Activated B cell treated with CpG ODN at 0.5 μM for 24 hours (primary cell): ENCODE measurements around the gene SIAH3. TPM values are rescaled to one million over a fixed set of nuclear protein-coding genes. Genes with fewer than 3 reads are reported as not detected.

Source experiments
- ATAC-seq: fragments of 200-7000 bp; cut with Tn5 transposase; one replicate; pipeline ENCODE4 v1.10.0; 2021; ENCODE audit warnings: low read depth, mild to moderate bottlenecking, moderate library complexity
- CTCF ChIA-PET: fragments of 350-600 bp; sonication (Branson Sonifier 250); formaldehyde crosslinking; loops from one replicate; lab custom pipeline; 2021; ENCODE audit warnings: antibody characterized with exemption; lab: Charles Lee
- POLR2A ChIA-PET: fragments of 350-600 bp; sonication (Branson Sonifier 250); formaldehyde crosslinking; loops from one replicate; lab custom pipeline; 2021; ENCODE audit warnings: antibody characterized with exemption; lab: Charles Lee
- DNase-seq: peaks from one replicate; pipeline ENCODE4 v3.0.0; 2022
- H3K27ac Mint-ChIP-seq: one replicate; pipeline ENCODE4 v1.8.0; 2020; ENCODE audit warnings: mixed read lengths
- H3K27me3 Mint-ChIP-seq: one replicate; pipeline ENCODE4 v1.8.0; 2021; ENCODE audit warnings: mixed read lengths
- H3K36me3 Mint-ChIP-seq: one replicate; pipeline ENCODE4 v1.8.0; 2021; ENCODE audit warnings: low read depth, mixed read lengths
- H3K4me1 Mint-ChIP-seq: one replicate; pipeline ENCODE4 v1.8.0; 2021; ENCODE audit warnings: mixed read lengths
- H3K4me3 Mint-ChIP-seq: one replicate; pipeline ENCODE4 v1.8.0; 2020; ENCODE audit warnings: mild to moderate bottlenecking, mixed read lengths
- H3K9me3 Mint-ChIP-seq: one replicate; pipeline ENCODE4 v1.8.0; 2020; ENCODE audit warnings: mixed read lengths
- CTCF ChIP-seq: fragments of 200-600 bp; IDR thresholded peaks from one replicate; pipeline ENCODE4 v1.8.0; 2022; ENCODE audit warnings: antibody characterized with exemption, mild to moderate bottlenecking
- intact Hi-C: fragments of 100-400 bp; cut with micrococcal nuclease; formaldehyde crosslinking; loops from one replicate; pipeline ENCODE4 v1.15.1; 2024
- total RNA-seq: library from RNA; stranded (reverse); gene quantifications from 2 replicates; pipeline ENCODE4 v1.2.3, GENCODE V29; 2022

The SIAH3 gene
- total RNA-seq, 1 donor from 2014 or later: not detected

GRCh38 chr13:45786293-45786920 lies 65.1 kb downstream of the SIAH3 start:
- ATAC-seq (no peak), DNase-seq (no peak)
- peaks cover 10% of the 10 kb centered on the region for H3K27me3 Mint-ChIP-seq
- no peaks in the 10 kb centered on the region for H3K4me1 Mint-ChIP-seq
- intact Hi-C loops: no loop called here
- H3K9me3 Mint-ChIP-seq: no peaks in the 10 kb centered on the region
- CTCF ChIA-PET: no interaction called here
- H3K4me3 Mint-ChIP-seq: no peak overlapping the region
- H3K36me3 Mint-ChIP-seq: no peaks in the 10 kb centered on the region
- no peak for TF ChIP-seq CTCF
- POLR2A ChIA-PET: no interaction called here
- no peak overlapping the region for H3K27ac Mint-ChIP-seq

- no peaks in the 10 kb centered on the region for H3K4me1 Mint-ChIP-seq
- DNase-seq: no peak
- H3K27me3 Mint-ChIP-seq: peaks cover 10% of the 10 kb centered on the region
- no peak overlapping the region for H3K27ac Mint-ChIP-seq
- no peaks in the 10 kb centered on the region for H3K9me3 Mint-ChIP-seq
- ATAC-seq: no peak
- H3K36me3 Mint-ChIP-seq: no peaks in the 10 kb centered on the region
- intact Hi-C loops: no loop called here
- H3K4me3 Mint-ChIP-seq: no peak overlapping the region
- ChIA-PET POLR2A (no interaction called here), CTCF (no interaction called here)
- TF ChIP-seq CTCF: no peak
Observed at GRCh38 chr13:45784755-45785675, 66.5 kb downstream of the SIAH3 start.

GRCh38 chr13:45783346-45784043 lies 68.1 kb downstream of the SIAH3 start:
- intact Hi-C loops: no loop called here
- H3K4me1 Mint-ChIP-seq: no peaks in the 10 kb centered on the region
- CTCF ChIA-PET: no interaction called here

GRCh38 chr13:45782327-45783045 lies 69.1 kb downstream of the SIAH3 start:
- no peak for TF ChIP-seq CTCF
- Mint-ChIP-seq H3K4me1 (no peaks in the 10 kb centered on the region), H3K36me3 (no peaks in the 10 kb centered on the region), H3K4me3 (no peak overlapping the region), H3K27ac (no peak overlapping the region), H3K27me3 (peaks cover 6% of the 10 kb centered on the region), H3K9me3 (no peaks in the 10 kb centered on the region)
- DNase-seq (no peak), ATAC-seq (no peak)
- intact Hi-C loops: no loop called here
- ChIA-PET CTCF (no interaction called here), POLR2A (no interaction called here)

More at GRCh38 chr13:45783346-45784043, 68.1 kb downstream of the SIAH3 start:
- no peak for TF ChIP-seq CTCF
- ATAC-seq (no peak), DNase-seq (no peak)
- H3K36me3 Mint-ChIP-seq: no peaks in the 10 kb centered on the region
- POLR2A ChIA-PET: no interaction called here
- no peaks in the 10 kb centered on the region for H3K9me3 Mint-ChIP-seq
- no peak overlapping the region for H3K4me3 Mint-ChIP-seq
- no peak overlapping the region for H3K27ac Mint-ChIP-seq
- H3K27me3 Mint-ChIP-seq: peaks cover 7% of the 10 kb centered on the region
